CD4-positive, alpha-beta T cell (primary cell): ENCODE data around the gene TMED1. TPM values are rescaled to one million over a fixed set of nuclear protein-coding genes. Genes with fewer than 3 reads are reported as not detected.

ENCODE experiments used
- ATAC-seq: fragments of 200-7000 bp; cut with Tn5 transposase; one replicate; pipeline ENCODE4 v1.10.0; 2022; ENCODE audit warnings: mild to moderate bottlenecking; ENCODE audit not compliant: poor library complexity
- CTCF ChIA-PET: fragments of 350-600 bp; sonication (Branson Sonifier 250); formaldehyde crosslinking; loops from one replicate; lab custom pipeline; 2021; ENCODE audit warnings: antibody characterized with exemption, inconsistent platforms; lab: Charles Lee
- POLR2A ChIA-PET: fragments of 350-600 bp; sonication (Branson Sonifier 250); formaldehyde crosslinking; loops from one replicate; lab custom pipeline; 2021; ENCODE audit warnings: antibody characterized with exemption, inconsistent platforms; lab: Charles Lee
- DNase-seq, 14 experiments: peaks; one replicate each; pipeline ENCODE4 v3.0.0-alpha.2; 2013 to 2020; ENCODE audit warnings: mixed read lengths in 2 of 14
- H3K27ac ChIP-seq, 2 donors: one replicate each; pipeline versions ENCODE4 v1.5.1 to v1.7.0; 2013; ENCODE audit warnings: low read length in 2 of 2, low read depth in 1 of 2, mild to moderate bottlenecking in 1 of 2
- H3K27me3 ChIP-seq, 2 experiments: 1 replicate in 1 of 2; 2 replicates in 1 of 2; pipeline versions ENCODE4 v1.6.1 to v1.7.0; 2013; ENCODE audit warnings: low read length in 2 of 2, control low read depth in 1 of 2, mild to moderate bottlenecking in 1 of 2, moderate library complexity in 1 of 2; ENCODE audit not compliant: insufficient read depth in 2 of 2, control insufficient read depth in 1 of 2
- H3K36me3 ChIP-seq: one replicate; pipeline ENCODE4 v1.6.1; 2013; ENCODE audit warnings: low read length, control low read depth; ENCODE audit not compliant: insufficient read depth
- H3K4me1 ChIP-seq: one replicate; pipeline ENCODE4 v1.6.1; 2013; ENCODE audit warnings: low read length, control low read depth; ENCODE audit not compliant: insufficient read depth
- H3K4me3 ChIP-seq: one replicate; pipeline ENCODE4 v1.5.1; 2013; ENCODE audit warnings: mild to moderate bottlenecking, low read length, moderate library complexity
- H3K9me3 ChIP-seq, 2 experiments: 1 replicate in 1 of 2; 2 replicates in 1 of 2; pipeline versions ENCODE4 v1.6.1 to v1.7.0; 2013; ENCODE audit warnings: low read length in 2 of 2, mild to moderate bottlenecking in 2 of 2, control low read depth in 1 of 2, moderate library complexity in 1 of 2; ENCODE audit not compliant: control insufficient read depth in 1 of 2, insufficient read depth in 1 of 2
- H3K27ac Mint-ChIP-seq: one replicate; pipeline ENCODE4 v1.8.0; 2020; ENCODE audit warnings: mixed read lengths
- H3K27me3 Mint-ChIP-seq: one replicate; pipeline ENCODE4 v1.8.0; 2021; ENCODE audit warnings: mixed read lengths
- H3K36me3 Mint-ChIP-seq: one replicate; pipeline ENCODE4 v1.8.0; 2021; ENCODE audit warnings: low read depth, mixed read lengths
- H3K4me1 Mint-ChIP-seq: one replicate; pipeline ENCODE4 v1.8.0; 2021; ENCODE audit warnings: low read depth, mixed read lengths
- H3K4me3 Mint-ChIP-seq: one replicate; pipeline ENCODE4 v1.8.0; 2020; ENCODE audit warnings: mild to moderate bottlenecking, mixed read lengths
- H3K9me3 Mint-ChIP-seq: one replicate; pipeline ENCODE4 v1.8.0; 2020; ENCODE audit warnings: mixed read lengths
- CTCF ChIP-seq: fragments of 200-600 bp; IDR thresholded peaks from one replicate; pipeline ENCODE4 v1.8.0; 2022; ENCODE audit warnings: antibody characterized with exemption, mild to moderate bottlenecking
- intact Hi-C, 2 experiments: fragments of 100-400 bp; cut with DNase I in 1 of 2; cut with micrococcal nuclease in 1 of 2; formaldehyde crosslinking; loops; one replicate each; pipeline versions ENCODE4 v1.15.1 to v1.9.0; 2023 to 2025; cut with DNase I, micrococcal nuclease
- total RNA-seq, 174 experiments: library from RNA in 2 of 174; stranded (reverse) in 2 of 174; gene quantifications; one replicate each; pipeline ENCODE4 v1.2.3 and lab custom pipeline; 2021 to 2026

Gene TMED1
- total RNA-seq, 2 experiments from 2014 or later: 6.7 to 7.0 TPM

- no peak overlapping the region for H3K4me3 Mint-ChIP-seq
- intact Hi-C loops: loop anchor here in 1 of 2 experiments (5.0 kb wide), 2 partner anchors 96 to 161 kb away; partner anchors contain the start of gene QTRT1
- no peaks in the 10 kb centered on the region for H3K36me3 Mint-ChIP-seq
- Histone ChIP-seq H3K4me1 (peaks cover 11% of the 10 kb centered on the region), H3K4me3 (no peak overlapping the region), H3K27ac (no peak overlapping the region), H3K36me3 (no peaks in the 10 kb centered on the region), H3K27me3 (no peaks in the 10 kb centered on the region), H3K9me3 (no peaks in the 10 kb centered on the region)
- CTCF ChIA-PET: interaction anchor here (1.1 to 2.7 kb wide), 7 partner anchors 9 to 164 kb away, joined by 3 to 40 read pairs (median 7); partner anchors contain the start of genes DNM2, QTRT1 and TMED1
- POLR2A ChIA-PET: interaction anchor here (1.9 to 2.7 kb wide), 2 partner anchors 27 to 146 kb away, joined by 23 to 29 read pairs; partner anchors contain the start of genes DNM2 and TMED1
- peak in 1 of 14 experiments; percentile 53 for DNase-seq
- H3K27me3 Mint-ChIP-seq: no peaks in the 10 kb centered on the region
- H3K27ac Mint-ChIP-seq: no peak overlapping the region
- ATAC-seq: no peak
- no peak for TF ChIP-seq CTCF
- H3K9me3 Mint-ChIP-seq: no peaks in the 10 kb centered on the region
- peaks cover 7% of the 10 kb centered on the region for H3K4me1 Mint-ChIP-seq
Observed at GRCh38 chr19:10863107-10863717, 27.2 kb upstream of the TMED1 start.

GRCh38 chr19:10862561-10863106 is 26.6 kb upstream of the TMED1 start:
- H3K4me3 ChIP-seq: no peak overlapping the region
- Mint-ChIP-seq H3K27me3 (no peaks in the 10 kb centered on the region), H3K36me3 (no peaks in the 10 kb centered on the region), H3K27ac (no peak overlapping the region), H3K4me3 (no peak overlapping the region), H3K4me1 (peaks cover 7% of the 10 kb centered on the region), H3K9me3 (no peaks in the 10 kb centered on the region)
- ChIA-PET POLR2A (interaction anchor here (2.7 kb wide), 1 partner anchor 145 kb away, joined by 29 read pairs; the partner anchor contains the start of gene DNM2), CTCF (no interaction called here)
- H3K36me3 ChIP-seq: no peaks in the 10 kb centered on the region
- peaks cover 9% of the 10 kb centered on the region for H3K4me1 ChIP-seq
- intact Hi-C loops: loop anchor here in 1 of 2 experiments (5.0 kb wide), 2 partner anchors 95 to 160 kb away; partner anchors contain the start of gene QTRT1
- no peaks in the 10 kb centered on the region for H3K27me3 ChIP-seq
- no peaks in the 10 kb centered on the region for H3K9me3 ChIP-seq
- TF ChIP-seq CTCF: no peak
- no peak overlapping the region for H3K27ac ChIP-seq
- ATAC-seq: no peak
- no peak for DNase-seq

GRCh38 chr19:10861103-10861651 is 25.2 kb upstream of the TMED1 start:
- Mint-ChIP-seq H3K27ac (no peak overlapping the region), H3K36me3 (no peaks in the 10 kb centered on the region), H3K27me3 (no peaks in the 10 kb centered on the region), H3K4me3 (no peak overlapping the region), H3K9me3 (no peaks in the 10 kb centered on the region), H3K4me1 (peaks cover 7% of the 10 kb centered on the region)
- DNase-seq (peak in 6 of 14 experiments; percentile 16 to 67 (median 35)), ATAC-seq (peak; percentile 35)
- Histone ChIP-seq H3K4me1 (peaks cover 9% of the 10 kb centered on the region), H3K36me3 (no peaks in the 10 kb centered on the region), H3K27me3 (no peaks in the 10 kb centered on the region), H3K27ac (no peak overlapping the region), H3K9me3 (no peaks in the 10 kb centered on the region), H3K4me3 (no peak overlapping the region)
- CTCF ChIA-PET: interaction anchor here (0.7 kb wide), 1 partner anchor 391 kb away, joined by 3 read pairs; no protein-coding TSS in a partner anchor
- POLR2A ChIA-PET: no interaction called here
- intact Hi-C loops: loop anchor here in 1 of 2 experiments (5.0 kb wide), 2 partner anchors 94 to 159 kb away; partner anchors contain the start of gene QTRT1
- peak; percentile 53 for TF ChIP-seq CTCF
